IPS-15b (cell line): ENCODE measurements around the gene ZNF526.
A peak's percentile ranks its signal among the peaks of the same experiment; 100 is the strongest.
"Not testable (repeated sequence)": the region's sequence is repeated elsewhere in the genome, so short reads cannot be mapped to it uniquely, and the experiment has no call there.

ENCODE experiments used
- H3K27me3 ChIP-seq: one replicate; pipeline ENCODE4 v1.6.1; 2013; ENCODE audit warnings: low read length; ENCODE audit not compliant: control insufficient read depth, insufficient read depth
- H3K36me3 ChIP-seq: one replicate; pipeline ENCODE4 v1.6.1; 2013; ENCODE audit warnings: low read length; ENCODE audit not compliant: control insufficient read depth, insufficient read depth
- H3K4me1 ChIP-seq: one replicate; pipeline ENCODE4 v1.6.1; 2013; ENCODE audit warnings: mild to moderate bottlenecking, low read length; ENCODE audit not compliant: control insufficient read depth, insufficient read depth
- H3K4me3 ChIP-seq: one replicate; pipeline ENCODE4 v1.5.1; 2013; ENCODE audit warnings: low read depth, low read length
- H3K9ac ChIP-seq: one replicate; pipeline ENCODE4 v1.6.1; 2013; ENCODE audit warnings: low read depth, mild to moderate bottlenecking, low read length
- H3K9me3 ChIP-seq: one replicate; pipeline ENCODE4 v1.6.1; 2013; ENCODE audit warnings: mild to moderate bottlenecking, low read length; ENCODE audit not compliant: control insufficient read depth, insufficient read depth

Gene ZNF526

GRCh38 chr19:42266928-42267603, 47.0 kb downstream of the ZNF526 start:
- H3K27me3 ChIP-seq, H3K36me3 ChIP-seq, H3K4me3 ChIP-seq, H3K4me1 ChIP-seq, H3K9me3 ChIP-seq, H3K9ac ChIP-seq: not testable (repeated sequence)

GRCh38 chr19:42267644-42268141, 47.6 kb downstream of the ZNF526 start:
- peak overlapping the region; percentile 77 for H3K4me3 ChIP-seq
- peaks cover 8% of the 10 kb centered on the region for H3K4me1 ChIP-seq
- no peaks in the 10 kb centered on the region for H3K27me3 ChIP-seq
- peak overlapping the region; percentile 17 for H3K9ac ChIP-seq
- no peaks in the 10 kb centered on the region for H3K36me3 ChIP-seq
- H3K9me3 ChIP-seq, result no peaks in the 10 kb centered on the region

GRCh38 chr19:42268142-42268703, 48.1 kb downstream of the ZNF526 start:
- H3K4me3 ChIP-seq, result peak overlapping the region; percentile 94
- H3K27me3 ChIP-seq, result no peaks in the 10 kb centered on the region
- no peaks in the 10 kb centered on the region for H3K9me3 ChIP-seq
- peak overlapping the region; percentile 100 for H3K9ac ChIP-seq
- H3K4me1 ChIP-seq, result peaks cover 8% of the 10 kb centered on the region
- peaks cover 2% of the 10 kb centered on the region for H3K36me3 ChIP-seq

DNA sequence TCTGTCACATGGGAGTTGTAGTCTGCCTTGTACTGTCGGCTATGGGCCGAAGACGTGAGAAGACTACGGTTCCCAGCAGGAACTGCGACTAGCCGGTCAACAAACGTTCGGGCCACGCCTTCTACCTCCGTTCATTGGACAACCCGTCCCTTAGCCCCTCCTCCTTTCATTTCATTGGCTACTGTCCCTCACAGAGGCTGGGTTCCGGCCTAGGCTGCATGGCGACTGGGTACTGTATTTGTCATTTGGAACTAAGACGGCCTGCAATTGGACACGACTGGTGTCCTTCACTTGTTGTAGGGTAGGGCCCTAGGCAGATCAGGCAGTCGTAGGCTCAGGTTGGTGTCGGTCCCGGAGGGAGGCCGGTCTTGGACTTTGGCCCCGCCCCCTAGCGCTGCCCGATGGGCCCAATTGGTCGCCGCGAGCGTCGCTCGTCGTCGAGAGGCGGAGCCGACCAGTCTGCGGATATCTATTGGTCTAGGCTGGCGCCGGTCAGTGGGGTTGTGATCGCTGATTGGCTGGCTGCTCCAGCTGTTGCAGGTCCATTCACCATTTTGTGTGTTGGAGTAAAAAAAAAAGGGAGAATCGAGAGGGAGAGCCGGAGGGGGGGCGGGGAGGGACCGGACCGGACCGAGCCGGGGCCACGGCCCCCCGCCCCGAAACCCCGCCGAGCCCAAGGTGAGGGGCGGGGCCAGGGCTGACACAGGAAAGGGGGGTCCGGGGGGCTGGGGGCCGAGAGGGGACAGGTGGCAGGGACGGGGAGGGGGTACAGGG, 48.8 kb downstream of the ZNF526 start, which contains the start of gene CIC:
Gene CIC (plus strand): TSS at position 549 of the 774 bp plus-strand sequence. CDS start 2,532 bp downstream, outside the sequence.
- Histone ChIP-seq H3K4me1 (peaks cover 8% of the 10 kb centered on the region), H3K4me3 (peak within 1 kb of the TSS; percentile 94), H3K27me3 (no peaks in the 10 kb centered on the region), H3K9me3 (no peaks in the 10 kb centered on the region), H3K9ac (peak within 1 kb of the TSS; percentile 100), H3K36me3 (peaks cover 8% of the 10 kb centered on the region)

- Histone ChIP-seq H3K4me3 (peak overlapping the region; percentile 64), H3K9ac (peak overlapping the region; percentile 54), H3K27me3 (no peaks in the 10 kb centered on the region), H3K9me3 (no peaks in the 10 kb centered on the region), H3K36me3 (peaks cover 12% of the 10 kb centered on the region), H3K4me1 (peaks cover 8% of the 10 kb centered on the region)
These were observed 49.6 kb downstream of the ZNF526 start for GRCh38 chr19:42269478-42270345.

DNA sequence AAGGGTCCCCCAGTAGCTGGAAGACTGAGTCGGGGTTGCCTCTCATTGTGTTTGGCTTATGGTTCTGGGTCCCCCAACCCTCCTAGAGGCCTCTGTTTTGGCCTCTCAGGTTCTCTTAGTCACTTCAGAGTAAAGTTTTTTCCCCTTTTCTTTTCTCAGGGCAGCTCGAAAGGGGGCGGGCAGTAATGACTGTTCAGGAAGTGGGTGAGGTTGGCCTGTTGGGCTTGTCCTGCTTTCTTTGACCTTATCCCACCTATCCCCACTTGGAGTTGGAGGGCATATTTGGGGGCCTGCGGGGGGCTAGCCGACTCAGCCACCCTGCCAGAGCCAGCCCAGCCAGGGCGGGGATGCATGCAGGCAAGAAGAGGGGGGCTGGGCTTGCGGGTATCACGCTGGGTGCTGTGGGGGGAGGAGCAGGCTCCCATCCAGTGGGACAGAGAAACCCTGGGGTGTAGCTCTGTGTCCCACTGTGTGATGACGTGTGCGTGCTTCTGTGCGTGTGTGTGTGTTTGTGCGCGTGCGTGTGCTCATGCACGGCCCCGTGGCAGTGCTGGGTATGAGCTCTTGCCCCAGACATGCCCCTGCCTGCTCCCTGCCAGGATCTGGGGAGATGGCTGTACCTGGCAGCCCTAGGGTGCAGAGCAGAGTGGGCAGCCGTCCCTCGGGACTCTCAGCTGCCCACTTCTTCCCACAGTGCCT, 50.4 kb downstream of the ZNF526 start:
- no peaks in the 10 kb centered on the region for H3K9me3 ChIP-seq
- H3K4me1 ChIP-seq, result peaks cover 8% of the 10 kb centered on the region
- peak overlapping the region; percentile 54 for H3K9ac ChIP-seq
- H3K27me3 ChIP-seq, result no peaks in the 10 kb centered on the region
- peaks cover 12% of the 10 kb centered on the region for H3K36me3 ChIP-seq
- H3K4me3 ChIP-seq, result peak overlapping the region; percentile 35

DNA sequence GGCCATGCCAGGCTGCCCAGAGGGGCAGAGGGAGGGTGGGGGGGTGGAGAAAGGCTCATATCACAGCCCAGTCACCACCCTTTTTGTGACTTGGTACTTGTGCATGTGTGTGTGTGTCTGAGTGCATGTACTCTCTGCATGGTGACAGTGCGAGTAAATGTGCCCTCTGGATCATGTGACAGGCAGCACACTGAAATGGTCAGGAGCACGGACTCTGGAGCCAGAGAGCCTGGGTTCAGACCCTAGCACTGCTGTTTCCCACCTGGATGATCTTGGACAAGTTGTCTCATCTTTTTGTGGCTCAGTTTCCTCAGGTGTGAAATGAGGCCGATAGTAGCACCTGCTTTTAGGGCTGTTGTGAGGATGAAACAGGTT, 50.9 kb downstream of the ZNF526 start:
- H3K4me1 ChIP-seq, result peaks cover 8% of the 10 kb centered on the region
- H3K9ac ChIP-seq, result no peak overlapping the region
- no peak overlapping the region for H3K4me3 ChIP-seq

DNA sequence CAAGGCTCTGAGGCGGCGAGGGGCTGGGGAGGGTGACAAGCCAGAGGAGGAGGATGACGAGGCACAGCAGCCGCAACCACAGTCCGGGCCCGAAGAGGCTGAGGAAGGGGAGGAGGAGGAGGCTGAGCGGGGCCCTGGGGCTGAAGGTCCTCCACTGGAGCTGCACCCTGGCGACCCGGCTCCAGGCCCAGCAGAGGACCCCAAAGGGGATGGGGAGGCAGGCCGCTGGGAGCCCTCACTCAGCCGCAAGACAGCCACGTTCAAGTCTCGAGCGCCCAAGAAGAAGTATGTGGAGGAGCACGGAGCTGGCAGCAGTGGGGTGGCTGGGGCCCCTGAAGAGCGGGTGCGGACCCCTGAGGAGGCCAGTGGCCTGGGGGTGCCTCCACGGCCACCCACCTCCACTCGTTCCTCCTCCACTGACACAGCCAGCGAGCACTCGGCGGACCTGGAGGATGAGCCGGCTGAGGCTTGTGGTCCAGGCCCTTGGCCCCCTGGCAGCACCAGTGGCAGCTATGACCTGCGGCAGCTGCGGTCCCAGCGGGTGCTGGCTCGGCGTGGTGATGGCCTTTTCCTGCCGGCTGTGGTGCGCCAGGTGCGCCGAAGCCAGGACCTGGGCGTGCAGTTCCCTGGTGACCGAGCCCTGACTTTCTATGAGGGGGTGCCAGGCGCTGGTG, 51.9 kb downstream of the ZNF526 start:
- no peaks in the 10 kb centered on the region for H3K27me3 ChIP-seq
- H3K4me3 ChIP-seq, result no peak overlapping the region
- peaks cover 12% of the 10 kb centered on the region for H3K36me3 ChIP-seq
- no peak overlapping the region for H3K9ac ChIP-seq
- no peaks in the 10 kb centered on the region for H3K9me3 ChIP-seq
- peaks cover 8% of the 10 kb centered on the region for H3K4me1 ChIP-seq

More for the DNA sequence above, 50.9 kb downstream of the ZNF526 start:
- H3K9me3 ChIP-seq, result no peaks in the 10 kb centered on the region
- H3K27me3 ChIP-seq, result no peaks in the 10 kb centered on the region
- peaks cover 12% of the 10 kb centered on the region for H3K36me3 ChIP-seq

DNA sequence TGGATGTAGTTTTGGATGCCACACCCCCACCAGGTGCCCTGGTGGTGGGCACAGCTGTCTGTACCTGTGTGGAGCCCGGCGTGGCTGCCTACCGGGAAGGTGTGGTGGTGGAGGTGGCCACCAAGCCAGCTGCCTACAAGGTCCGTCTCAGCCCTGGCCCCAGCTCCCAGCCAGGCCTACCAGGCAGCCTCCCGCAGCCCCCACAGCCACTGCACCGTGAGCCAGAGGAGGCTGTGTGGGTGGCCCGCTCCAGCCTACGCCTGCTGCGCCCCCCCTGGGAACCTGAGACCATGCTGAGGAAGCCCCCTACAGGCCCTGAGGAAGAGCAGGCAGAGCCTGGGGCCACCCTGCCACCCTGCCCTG, 52.4 kb downstream of the ZNF526 start:
- peaks cover 6% of the 10 kb centered on the region for H3K4me1 ChIP-seq
- peaks cover 12% of the 10 kb centered on the region for H3K36me3 ChIP-seq
- H3K27me3 ChIP-seq, result no peaks in the 10 kb centered on the region
- no peak overlapping the region for H3K4me3 ChIP-seq
- no peak overlapping the region for H3K9ac ChIP-seq
- H3K9me3 ChIP-seq, result no peaks in the 10 kb centered on the region

DNA sequence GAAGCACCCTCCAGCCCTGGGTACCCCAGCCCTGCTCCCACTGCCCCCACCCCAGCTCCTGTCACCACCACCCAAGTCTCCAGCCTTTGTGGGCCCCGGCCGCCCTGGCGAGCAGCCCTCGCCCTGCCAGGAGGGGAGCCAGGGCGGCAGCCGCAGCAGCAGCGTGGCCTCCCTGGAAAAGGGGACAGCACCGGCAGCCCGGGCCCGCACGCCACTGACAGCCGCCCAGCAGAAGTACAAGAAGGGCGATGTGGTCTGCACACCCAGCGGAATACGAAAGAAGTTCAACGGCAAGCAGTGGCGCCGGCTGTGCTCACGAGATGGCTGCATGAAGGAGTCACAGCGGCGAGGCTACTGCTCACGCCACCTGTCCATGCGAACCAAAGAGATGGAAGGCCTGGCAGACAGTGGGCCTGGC, 52.9 kb downstream of the ZNF526 start:
- H3K9me3 ChIP-seq, result no peaks in the 10 kb centered on the region

More for the DNA sequence above, 52.9 kb downstream of the ZNF526 start:
- no peaks in the 10 kb centered on the region for H3K27me3 ChIP-seq
- H3K9ac ChIP-seq, result no peak overlapping the region
- peaks cover 5% of the 10 kb centered on the region for H3K4me1 ChIP-seq
- peaks cover 12% of the 10 kb centered on the region for H3K36me3 ChIP-seq
- H3K4me3 ChIP-seq, result no peak overlapping the region
